Islet precursor cell (in vitro differentiated cells): ENCODE results near the gene OR4C12.
"Not testable (repeated sequence)": the region's sequence is repeated elsewhere in the genome, so short reads cannot be mapped to it uniquely, and the experiment has no call there.

Experiments
- DNase-seq: peaks from one replicate; pipeline ENCODE4 v3.0.0-alpha.2; 2018

OR4C12 gene

DNA sequence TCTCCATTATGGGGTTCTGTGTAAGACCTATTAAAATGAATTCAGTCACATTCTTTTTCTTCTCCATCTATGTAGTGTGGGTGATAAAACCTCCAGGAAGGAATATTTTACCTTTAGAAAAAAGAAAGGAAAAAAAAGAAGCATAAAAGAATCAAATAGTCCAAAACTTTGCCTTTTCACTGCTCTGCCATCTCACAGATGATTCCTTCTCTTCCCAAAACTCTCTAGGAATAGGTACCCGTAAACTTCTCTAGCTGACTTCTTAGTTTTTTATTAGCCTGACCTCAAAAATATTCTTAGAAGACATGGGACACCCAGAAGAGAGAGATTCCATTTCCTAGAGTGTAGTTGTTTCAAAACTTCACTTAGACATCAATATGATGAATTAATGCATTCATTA lies at the start of gene OR4C12:
OR4C12 (minus strand) TSS at position 101 of the 400 bp plus-strand sequence; CDS start at position 67, 34 bp downstream.
- not testable (repeated sequence) for DNase-seq

DNA sequence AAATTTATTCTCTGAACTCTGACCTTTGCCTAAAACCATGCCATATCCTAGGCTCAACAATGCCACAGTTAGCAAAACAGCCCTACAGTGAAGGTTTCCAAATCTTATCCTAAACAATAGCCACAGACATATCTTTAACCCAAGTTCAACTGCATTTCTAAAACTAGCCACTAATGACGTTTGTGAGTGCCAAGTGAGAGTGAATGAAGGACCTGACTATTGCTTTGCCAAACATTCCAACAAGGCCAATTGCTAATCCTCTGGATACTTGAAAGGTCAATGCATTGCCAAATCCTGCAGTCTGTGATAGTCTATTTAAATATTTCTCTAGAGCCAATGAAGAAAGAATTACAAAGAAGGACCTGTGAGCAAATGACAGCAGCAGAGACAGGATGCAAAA lies 47.9 kb upstream of the OR4C12 start:
- DNase-seq = no peak

DNA sequence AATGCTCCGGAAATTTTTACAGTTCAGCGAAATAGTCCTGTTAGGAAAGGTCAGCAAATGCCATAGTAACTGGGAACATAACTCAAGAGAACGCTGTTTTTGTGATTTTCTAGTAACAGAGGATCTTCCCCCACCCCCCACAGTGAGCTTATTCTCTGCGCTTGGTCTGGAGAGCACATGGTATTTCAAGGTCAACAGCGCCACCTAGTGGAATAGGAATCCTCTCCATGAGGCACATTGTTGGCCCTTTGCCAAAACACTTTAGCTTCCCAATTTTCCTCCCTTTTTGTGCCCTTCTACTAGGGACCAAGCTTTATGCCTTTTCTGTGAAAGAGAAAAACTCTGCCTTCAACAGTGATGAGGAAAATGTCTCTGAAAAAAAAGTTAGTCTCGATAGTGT lies 13.2 kb upstream of the OR4C12 start:
- DNase-seq = no peak

DNA sequence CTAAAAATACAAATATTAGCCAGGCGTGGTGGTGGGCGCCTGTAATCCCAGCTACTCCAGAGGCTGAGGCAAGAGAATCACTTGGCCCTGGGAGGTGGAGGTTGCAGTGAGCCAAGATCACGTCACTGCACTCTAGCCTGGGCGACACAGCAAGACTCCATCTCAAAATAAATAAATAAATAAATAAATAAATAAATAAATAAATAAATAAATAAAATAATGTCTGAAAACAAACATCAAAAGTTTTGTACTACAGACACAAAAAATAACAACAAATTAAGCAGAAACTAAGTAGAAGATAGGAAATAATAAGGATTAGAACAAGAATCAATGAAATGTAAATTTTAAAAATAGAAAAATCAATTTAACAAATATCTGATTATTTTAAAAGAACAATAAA lies 8.9 kb downstream of the OR4C12 start:
- DNase-seq = not testable (repeated sequence)

DNA sequence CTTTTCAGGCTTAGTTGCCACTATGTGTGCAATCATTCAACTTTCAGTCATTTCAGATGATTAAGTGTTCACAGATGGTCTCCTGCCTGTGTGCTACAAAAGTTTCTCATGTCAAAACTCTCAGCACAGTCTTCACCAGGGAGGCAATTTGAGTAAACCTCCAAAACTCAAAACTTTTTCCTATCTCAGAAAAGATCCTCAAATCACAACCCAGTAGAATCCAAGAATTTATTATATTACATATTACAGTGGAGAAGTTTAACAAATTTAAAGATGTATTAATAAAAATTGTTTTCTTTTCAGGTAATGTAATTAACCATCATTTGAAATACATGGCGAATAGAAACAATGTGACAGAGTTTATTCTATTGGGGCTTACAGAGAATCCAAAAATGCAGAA lies 30.2 kb downstream of the OR4C12 start, which contains the start of gene OR4C13:
OR4C13 (plus strand) TSS at position 301 of the 400 bp plus-strand sequence; CDS start at position 333, 32 bp downstream.
- DNase-seq = no peak

DNA sequence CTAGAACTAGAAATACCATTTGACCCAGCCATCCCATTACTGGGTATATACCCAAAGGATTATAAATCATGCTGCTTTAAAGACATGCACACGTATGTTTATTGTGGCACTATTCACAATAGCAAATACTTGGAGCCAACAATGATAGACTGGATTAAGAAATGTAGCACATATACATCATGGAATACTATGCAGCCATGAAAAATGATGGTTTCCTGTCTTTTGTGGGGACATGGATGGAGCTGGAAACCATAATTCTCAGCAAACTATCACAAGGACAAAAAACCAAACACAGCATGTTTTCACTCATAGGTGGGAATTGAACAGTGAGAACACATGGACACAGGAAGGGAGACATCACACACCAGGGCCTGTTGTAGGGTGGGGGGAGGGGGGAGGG lies 33.6 kb downstream of the OR4C12 start:
- DNase-seq = not testable (repeated sequence)
